CD4-positive, alpha-beta T cell treated with Interferon alpha-2 for 1 hour (primary cell): Measurements from ENCODE around the gene LBHD2.

Source experiments
- DNase-seq, 2 donors: peaks; one replicate each; pipeline ENCODE4 v3.0.0-alpha.2; 2020 to 2022

The LBHD2 gene

GRCh38 chr14:103134919-103135318, 50.9 kb downstream of the LBHD2 start:
- DNase-seq, result no peak

DNA sequence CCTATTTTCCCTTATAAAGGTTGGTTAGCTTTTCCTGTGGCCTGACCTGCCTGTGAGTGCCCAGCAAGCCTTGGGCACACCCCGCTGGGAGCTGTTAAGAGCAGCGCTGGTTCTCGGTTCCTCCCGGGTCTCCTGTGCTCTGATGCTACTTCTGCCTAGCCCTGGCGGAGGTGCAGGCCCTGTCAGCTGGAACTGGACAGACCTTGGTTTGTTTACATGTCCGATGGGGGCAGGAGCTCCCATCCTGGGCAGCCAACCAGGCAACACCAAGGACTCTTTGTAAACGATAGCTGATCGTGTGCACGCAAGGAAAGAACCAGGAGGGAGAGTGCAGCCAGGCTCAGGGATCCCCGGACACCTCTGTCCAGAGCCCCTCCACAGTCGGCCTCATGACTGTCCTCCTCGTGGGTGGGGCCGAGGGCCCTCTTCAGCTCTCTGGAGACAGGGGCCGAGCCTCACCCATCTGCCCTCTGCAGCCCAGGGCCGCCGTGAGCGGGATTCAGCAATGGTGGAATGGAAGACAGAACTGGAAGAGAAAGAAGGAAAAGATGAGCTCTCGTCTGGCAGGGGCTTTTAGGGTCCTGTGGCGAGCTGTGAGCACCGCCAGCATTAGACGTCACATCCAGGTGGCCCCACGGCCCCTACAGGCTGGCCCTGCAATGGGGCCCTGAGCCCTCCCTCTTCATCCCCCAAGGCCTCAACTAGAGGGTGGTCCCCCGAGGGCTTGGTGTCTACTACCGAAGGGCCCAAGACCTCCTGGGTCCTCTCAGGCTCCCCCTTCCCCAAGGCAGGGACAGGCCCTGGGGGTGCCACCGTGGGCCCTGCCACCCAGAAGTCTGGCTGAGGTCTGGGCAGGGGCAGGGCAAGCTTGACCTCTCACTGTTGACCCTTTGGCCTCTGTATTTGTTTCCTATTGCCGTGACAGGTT, 51.6 kb downstream of the LBHD2 start:
- no peak for DNase-seq

DNA sequence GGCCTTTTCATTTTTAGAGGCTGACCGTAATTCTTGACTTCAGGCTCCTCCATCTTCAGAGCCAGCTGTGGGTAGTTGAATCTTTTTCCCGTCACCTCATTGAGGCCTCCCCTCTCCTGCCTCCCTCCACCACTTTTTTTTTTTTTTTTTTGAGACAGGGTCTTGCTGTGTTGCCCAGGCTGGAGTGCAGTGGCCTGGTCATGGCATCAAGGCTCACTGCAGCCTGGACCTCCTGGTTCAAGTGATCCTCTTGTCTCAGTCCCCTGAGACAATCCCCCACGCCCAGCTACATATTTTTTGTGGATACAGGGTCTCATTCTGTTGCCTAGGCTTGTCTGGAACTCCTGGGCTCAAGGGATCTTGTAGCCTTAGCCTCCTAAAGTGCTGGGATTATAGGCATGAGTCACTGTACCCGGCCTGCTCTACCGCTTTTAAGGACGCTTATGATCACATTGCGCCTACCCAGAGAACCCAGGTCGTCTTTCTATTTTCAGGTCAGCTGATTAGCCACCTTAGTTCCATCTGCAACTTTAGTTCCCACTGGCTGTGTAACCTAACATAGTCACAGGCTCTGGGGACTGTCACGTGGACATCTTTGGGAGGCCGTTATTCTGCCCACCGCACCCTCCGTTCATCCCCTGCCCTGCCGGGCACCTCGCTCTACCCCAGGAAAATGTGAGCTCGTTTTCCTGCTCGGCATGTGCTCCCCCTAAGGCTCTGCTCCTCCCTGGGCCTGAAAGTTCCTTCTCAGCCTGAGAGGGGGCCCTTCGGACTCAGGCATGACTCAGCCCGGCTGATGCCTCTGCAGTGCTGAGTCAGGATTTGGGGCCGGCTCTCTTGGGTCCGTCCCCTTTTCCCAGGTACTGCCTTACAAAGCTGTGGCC, 52.6 kb downstream of the LBHD2 start:
- DNase-seq, result no peak

GRCh38 chr14:103137689-103138300, 53.8 kb downstream of the LBHD2 start:
- DNase-seq, result no peak

DNA sequence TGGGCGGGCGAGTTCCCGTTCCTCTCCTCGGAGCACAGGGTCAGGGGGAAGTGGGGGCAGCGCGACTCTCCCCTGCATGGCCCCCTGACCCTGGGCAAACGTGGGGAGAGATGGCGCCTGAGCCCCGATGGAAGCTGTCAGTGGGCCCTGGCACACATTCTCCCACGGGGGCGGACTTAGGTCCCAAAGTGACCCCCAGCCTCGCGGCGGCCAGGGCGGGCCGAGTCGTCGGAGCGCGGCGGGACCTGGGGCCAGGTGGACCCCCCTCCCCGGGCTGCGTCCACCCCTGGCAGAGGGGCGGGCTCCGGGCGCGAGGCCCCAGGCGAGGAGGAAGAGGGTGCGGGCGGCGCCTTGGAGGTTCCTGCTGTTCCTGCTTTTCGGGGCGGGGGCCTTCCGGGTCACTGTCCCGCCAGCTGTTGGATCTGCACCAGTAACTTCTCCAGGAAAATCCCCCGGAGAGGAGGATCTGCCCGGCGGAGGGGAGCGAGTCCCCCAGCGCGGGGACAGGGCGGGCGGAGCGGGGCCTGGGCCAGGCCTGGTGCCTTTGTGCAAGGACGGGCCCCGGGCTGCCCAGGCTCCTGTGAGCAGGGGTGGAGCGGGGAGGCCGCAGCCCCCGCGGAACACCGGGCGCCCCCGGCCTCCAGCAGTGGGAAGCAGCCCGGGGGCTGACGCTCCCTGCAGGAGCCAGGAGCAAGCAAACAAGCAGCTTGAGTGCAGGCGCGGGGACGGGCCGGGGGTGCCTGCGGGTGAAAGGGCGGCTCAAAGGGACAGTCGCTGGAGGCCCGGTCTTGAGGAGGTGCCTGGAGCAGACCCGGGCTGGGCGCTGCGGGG, 54.5 kb downstream of the LBHD2 start:
- DNase-seq, result no peak

DNA sequence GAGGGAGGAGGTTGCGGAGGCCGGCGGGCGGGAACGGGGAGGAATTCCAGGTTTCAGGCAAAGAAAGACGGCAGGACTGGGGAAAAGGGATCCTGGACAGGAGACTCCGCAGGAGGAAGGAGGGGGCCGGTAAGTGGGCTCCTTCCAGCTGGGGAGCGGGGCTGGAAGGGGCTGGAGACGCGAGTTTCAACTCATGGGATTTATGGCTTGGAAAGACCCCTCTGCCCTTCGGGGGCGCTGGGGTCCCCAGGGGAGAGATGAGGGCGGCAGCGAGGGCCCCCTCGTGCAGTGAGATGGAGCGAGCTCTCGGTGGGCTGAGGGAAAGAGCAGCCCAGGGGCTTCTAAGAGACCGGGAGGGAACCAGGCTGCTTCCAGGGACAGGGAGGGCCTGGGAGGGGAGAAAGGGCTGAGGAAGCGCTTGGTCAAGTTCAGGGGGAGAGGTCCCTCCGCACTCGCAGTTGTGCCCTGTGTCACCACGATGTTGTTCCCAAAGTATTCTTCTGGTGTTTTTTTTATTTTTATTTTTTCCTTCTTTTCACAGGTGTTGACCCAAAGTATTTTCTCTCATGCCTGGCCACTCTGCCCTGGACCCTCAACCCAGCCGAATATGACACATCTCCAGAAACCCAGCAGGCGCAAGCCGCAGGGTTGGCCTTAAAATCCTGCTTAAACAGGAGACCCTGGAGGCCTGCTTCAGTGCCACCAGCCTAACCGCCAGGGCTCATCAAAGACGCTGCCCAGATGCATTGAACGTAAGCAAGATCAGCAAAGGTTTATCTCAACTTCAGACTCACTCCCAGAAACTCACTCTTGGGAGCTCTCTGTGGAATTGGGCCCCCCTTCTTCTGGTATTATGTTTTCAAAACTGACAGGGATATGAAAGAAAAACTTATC, 55.4 kb downstream of the LBHD2 start:
- DNase-seq, result no peak
